Thyroid gland (tissue), 4 donors: ENCODE measurements around the gene VCAN.

Experiments used
- POLR2A ChIP-seq, 2 donors: fragments of 450-650 bp; IDR thresholded peaks; one replicate each; pipeline ENCODE4 v1.6.1; 2017; ENCODE audit warnings: antibody characterized with exemption in 2 of 2, mild to moderate bottlenecking in 2 of 2, moderate library complexity in 1 of 2
- TF ChIP-seq, protein P1 (sequence below), 6 experiments: fragments of 200-600 bp in 3 of 6; fragments of 450-650 bp in 3 of 6; sonication (generic) in 3 of 6; IDR thresholded peaks; one replicate each; pipeline ENCODE4 v1.5.1; 2016 to 2019; ENCODE audit warnings: antibody characterized with exemption in 6 of 6, mild to moderate bottlenecking in 2 of 6, inconsistent platforms in 1 of 6, moderate library complexity in 1 of 6

DNA sequence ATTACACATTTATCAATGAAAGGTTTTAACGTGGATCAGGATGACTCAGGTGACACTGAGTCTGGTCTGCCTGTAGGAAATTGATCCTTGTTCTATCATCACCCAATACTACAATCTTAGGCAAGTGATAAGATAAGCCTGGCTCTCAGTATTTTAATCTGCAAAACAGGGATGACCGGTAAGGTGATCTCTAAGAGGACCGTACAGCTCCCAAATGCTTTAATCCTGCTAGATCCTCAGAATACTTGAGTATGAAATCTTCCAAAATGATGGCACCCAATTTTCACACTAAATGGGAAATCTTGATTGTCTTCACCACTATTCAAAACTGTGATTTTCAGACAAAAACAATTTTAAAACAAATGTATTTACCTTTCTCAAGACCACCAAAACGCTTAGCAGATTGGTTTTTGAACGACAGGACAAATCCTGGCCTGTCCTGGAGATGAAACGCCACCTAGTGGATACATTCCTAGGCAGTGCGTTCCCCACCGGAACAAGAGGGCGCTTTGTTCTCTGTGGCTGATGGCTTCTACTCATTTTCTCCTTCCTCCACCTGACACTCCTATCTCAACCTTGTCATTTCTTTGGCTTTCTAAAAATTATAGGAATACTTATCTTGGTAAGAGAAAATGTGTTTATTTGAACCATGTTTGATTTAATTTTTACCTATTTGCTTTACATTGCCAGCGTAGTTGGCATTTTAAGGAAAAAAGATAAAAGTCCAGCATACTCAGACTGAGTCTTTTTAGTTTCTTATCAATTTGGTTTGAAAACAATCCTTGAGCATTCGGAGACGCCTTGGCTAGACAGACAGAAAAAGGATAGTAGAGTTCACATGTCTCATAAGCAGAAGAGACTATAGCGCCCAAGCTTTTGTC lies 41.2 kb upstream of the VCAN start:
- TF ChIP-seq, protein P1, sequence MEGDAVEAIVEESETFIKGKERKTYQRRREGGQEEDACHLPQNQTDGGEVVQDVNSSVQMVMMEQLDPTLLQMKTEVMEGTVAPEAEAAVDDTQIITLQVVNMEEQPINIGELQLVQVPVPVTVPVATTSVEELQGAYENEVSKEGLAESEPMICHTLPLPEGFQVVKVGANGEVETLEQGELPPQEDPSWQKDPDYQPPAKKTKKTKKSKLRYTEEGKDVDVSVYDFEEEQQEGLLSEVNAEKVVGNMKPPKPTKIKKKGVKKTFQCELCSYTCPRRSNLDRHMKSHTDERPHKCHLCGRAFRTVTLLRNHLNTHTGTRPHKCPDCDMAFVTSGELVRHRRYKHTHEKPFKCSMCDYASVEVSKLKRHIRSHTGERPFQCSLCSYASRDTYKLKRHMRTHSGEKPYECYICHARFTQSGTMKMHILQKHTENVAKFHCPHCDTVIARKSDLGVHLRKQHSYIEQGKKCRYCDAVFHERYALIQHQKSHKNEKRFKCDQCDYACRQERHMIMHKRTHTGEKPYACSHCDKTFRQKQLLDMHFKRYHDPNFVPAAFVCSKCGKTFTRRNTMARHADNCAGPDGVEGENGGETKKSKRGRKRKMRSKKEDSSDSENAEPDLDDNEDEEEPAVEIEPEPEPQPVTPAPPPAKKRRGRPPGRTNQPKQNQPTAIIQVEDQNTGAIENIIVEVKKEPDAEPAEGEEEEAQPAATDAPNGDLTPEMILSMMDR (IDR thresholded peaks at IDR 0.05): peak in 5 of 6 experiments; percentile 25 to 87 (median 57)
- TF ChIP-seq POLR2A (IDR thresholded peaks at IDR 0.05): no peak
